ENCODE measurements around the gene ULBP3.

ULBP3 gene

GRCh38 chr6:150068720-150069648 lies at the start of gene ULBP3:
Gene ULBP3 (minus strand): TSS chr6:150069121. CDS start chr6:150069066, 55 bp downstream.
- peak; percentile 20 to 40 for DNase-seq (ENCODE audit: low read depth in 2 of 2)

GRCh38 chr6:150118627-150119026 lies 49.7 kb upstream of the ULBP3 start:
- no peak for DNase-seq (ENCODE audit: low read depth in 2 of 2)

- no peak for DNase-seq (ENCODE audit: low read depth in 2 of 2)
These were observed 49.3 kb upstream of the ULBP3 start for GRCh38 chr6:150118203-150118602.

GRCh38 chr6:150116200-150116800 lies 47.4 kb upstream of the ULBP3 start:
- no peak for DNase-seq (ENCODE audit: low read depth in 2 of 2)

GRCh38 chr6:150115769-150116168 lies 46.8 kb upstream of the ULBP3 start:
- no peak for DNase-seq (ENCODE audit: low read depth in 2 of 2)

- no peak for DNase-seq (ENCODE audit: low read depth in 2 of 2)
These were observed 43.3 kb upstream of the ULBP3 start for GRCh38 chr6:150112233-150112632.

- DNase-seq (ENCODE audit: low read depth in 2 of 2) = no peak
These were observed 33.9 kb upstream of the ULBP3 start for GRCh38 chr6:150102750-150103270.

GRCh38 chr6:150100745-150101144 lies 31.8 kb upstream of the ULBP3 start:
- no peak for DNase-seq (ENCODE audit: low read depth in 2 of 2)

- DNase-seq (ENCODE audit: low read depth in 2 of 2) = no peak
These were observed 31.0 kb upstream of the ULBP3 start for GRCh38 chr6:150099953-150100352.

GRCh38 chr6:150099546-150099945 lies 30.6 kb upstream of the ULBP3 start:
- DNase-seq (ENCODE audit: low read depth in 2 of 2) = no peak

GRCh38 chr6:150098155-150098554 lies 29.2 kb upstream of the ULBP3 start:
- DNase-seq (ENCODE audit: low read depth in 2 of 2) = no peak

- DNase-seq (ENCODE audit: low read depth in 2 of 2) = no peak
These were observed 24.5 kb upstream of the ULBP3 start for GRCh38 chr6:150093397-150093796.

- no peak for DNase-seq (ENCODE audit: low read depth in 2 of 2)
These were observed 22.6 kb upstream of the ULBP3 start for GRCh38 chr6:150091476-150091875.

GRCh38 chr6:150090328-150090727 lies 21.4 kb upstream of the ULBP3 start:
- DNase-seq (ENCODE audit: low read depth in 2 of 2) = no peak

- no peak for DNase-seq (ENCODE audit: low read depth in 2 of 2)
These were observed 19.7 kb upstream of the ULBP3 start for GRCh38 chr6:150088481-150089154.

GRCh38 chr6:150087336-150087735 lies 18.4 kb upstream of the ULBP3 start:
- no peak for DNase-seq (ENCODE audit: low read depth in 2 of 2)

- DNase-seq (ENCODE audit: low read depth in 2 of 2) = no peak
These were observed 17.1 kb upstream of the ULBP3 start for GRCh38 chr6:150086026-150086425.

- no peak for DNase-seq (ENCODE audit: low read depth in 2 of 2)
These were observed 15.5 kb upstream of the ULBP3 start for GRCh38 chr6:150084426-150084825.

GRCh38 chr6:150083839-150084238 lies 14.9 kb upstream of the ULBP3 start:
- no peak for DNase-seq (ENCODE audit: low read depth in 2 of 2)

- no peak for DNase-seq (ENCODE audit: low read depth in 2 of 2)
These were observed 12.8 kb upstream of the ULBP3 start for GRCh38 chr6:150081702-150082101.

- no peak for DNase-seq (ENCODE audit: low read depth in 2 of 2)
These were observed 10.7 kb upstream of the ULBP3 start for GRCh38 chr6:150079604-150080003.

- no peak for DNase-seq (ENCODE audit: low read depth in 2 of 2)
These were observed 9.9 kb upstream of the ULBP3 start for GRCh38 chr6:150078788-150079187.
